HG03039 (cell line): ENCODE data around the gene VWC2L.

ENCODE experiments used
- ATAC-seq: cut with Tn5 transposase; IDR thresholded peaks from one replicate; pipeline ENCODE4 v1.9.1; 2021; ENCODE audit warnings: mild to moderate bottlenecking, moderate library complexity; ENCODE audit not compliant: unreplicated experiment

VWC2L gene

DNA sequence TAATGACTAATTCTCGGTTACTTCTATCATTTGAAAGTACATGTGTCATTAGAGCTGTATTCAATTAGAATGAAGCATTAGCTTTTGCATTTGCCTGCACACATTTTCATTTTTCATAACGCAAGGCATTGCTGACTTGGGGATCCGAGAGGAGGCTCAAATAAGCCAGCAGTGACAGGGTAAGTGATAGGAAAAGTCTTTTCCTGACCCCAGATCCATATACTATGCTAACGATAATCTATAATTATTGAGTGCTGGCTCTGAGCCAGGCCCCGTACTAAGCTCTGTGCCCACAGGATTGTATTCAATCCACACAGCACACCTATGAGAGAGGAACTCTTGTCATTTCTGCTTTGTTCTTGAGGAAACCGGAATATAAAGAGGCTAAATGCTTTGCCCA, 168.2 kb downstream of the VWC2L start:
- ATAC-seq: no peak

DNA sequence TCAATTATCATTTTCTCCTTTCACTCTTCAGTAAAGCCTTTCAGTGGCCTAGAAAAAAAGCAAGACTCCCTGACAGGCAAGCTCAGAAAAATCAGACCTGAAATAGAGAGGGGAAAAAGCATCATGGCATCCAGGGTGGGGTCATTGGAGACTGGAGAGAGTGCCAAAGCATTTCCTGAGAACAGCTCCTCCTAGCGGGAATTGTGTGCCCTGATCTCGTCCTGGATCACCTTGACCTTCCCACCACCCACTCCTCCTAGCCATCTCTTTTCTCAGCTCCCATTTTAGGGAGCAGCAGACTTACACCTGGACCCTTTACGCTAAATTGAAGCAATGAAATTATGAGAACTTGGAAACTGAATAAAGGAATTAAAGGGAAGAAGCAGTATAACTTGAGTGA, 176.6 kb downstream of the VWC2L start:
- ATAC-seq: no peak

DNA sequence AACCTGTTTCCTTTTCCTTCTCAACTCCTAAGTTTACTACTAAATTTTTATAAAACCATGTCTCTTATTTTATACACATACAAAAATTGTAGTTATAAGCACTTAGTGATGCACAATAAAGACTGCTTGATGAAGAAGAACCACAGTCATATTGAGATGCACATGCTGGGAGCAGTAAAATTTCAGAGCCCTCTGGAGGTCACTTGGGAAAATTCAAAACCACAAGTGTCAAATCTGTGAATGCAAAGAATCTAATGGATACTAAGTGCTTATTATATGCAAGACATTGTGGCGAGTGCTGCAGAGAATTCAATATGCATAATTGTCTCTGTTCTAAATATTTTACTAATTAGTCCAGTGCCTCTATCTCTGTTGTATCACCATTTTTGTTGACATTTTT, 180.5 kb downstream of the VWC2L start:
- no peak for ATAC-seq

DNA sequence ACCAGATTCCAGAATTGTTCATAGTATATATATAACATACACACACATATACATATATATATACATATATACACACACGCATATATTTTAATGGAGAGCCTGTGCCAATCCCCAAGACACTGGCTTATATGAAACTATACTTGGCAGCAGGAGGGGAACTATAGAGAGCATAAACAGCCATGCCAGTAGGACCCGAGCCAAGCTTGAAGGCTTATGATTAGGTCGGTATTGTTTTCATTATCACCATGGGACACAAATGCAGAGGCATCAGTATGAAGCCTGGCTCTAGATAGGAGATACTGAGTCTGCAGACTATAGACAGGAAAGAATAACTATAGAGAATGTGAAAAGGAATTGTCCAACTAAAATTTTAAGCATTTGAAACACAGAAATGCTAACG, 181.2 kb downstream of the VWC2L start:
- no peak for ATAC-seq

DNA sequence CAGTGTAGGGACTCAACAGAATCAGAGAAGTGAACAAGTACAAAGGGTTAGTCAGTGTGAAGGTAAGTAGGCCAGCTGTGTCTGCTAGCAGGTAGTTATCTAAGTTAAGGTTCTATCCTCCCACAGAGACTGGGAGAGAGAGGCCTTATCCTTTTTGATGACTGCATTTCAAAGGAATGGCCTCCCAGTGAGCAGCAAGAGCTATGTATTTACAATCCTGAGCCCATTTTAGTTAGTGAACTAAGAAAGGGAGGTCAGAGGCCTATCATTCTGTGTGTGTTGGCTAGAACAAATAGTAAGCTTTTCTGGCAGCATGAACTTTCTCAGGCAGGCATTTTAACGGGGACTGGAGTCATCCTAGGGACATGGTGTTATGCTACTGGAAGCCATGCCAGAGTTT, 182.9 kb downstream of the VWC2L start:
- no peak for ATAC-seq

DNA sequence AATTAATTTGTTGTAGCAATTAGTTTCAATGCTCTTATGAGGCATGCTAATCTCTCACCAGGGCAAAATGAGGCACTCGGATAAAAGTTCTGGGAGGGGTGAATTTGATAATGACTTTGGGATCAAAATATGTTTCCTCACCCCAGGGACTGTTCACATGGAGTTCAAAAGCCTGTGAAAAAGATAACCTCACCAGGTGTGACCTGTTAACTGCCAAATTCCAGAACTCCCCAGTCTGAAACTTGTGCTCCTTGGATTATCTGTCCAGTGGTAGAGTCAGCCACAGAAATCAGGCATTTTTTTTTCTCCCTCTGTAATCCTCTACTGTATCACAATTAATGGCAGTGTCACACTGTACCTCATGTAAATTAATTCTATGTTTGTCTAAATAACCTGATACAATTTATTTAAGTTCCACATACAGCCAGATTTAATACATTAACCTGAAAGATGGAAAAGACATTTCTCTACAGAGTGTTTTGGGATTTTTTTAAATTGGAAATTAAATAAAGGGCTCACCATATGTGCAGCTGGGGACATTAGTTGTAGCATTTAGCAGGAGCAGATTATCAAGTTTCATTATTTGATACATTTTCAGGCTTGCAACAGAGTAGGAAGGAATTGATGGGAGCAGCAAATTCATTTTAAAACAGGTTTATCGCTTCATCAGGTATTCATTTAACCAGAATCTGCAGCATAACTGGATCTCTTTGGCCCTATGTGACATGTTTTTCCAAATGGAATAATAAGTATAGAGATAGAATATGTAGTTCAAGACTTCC, 191.2 kb downstream of the VWC2L start:
- no peak for ATAC-seq

DNA sequence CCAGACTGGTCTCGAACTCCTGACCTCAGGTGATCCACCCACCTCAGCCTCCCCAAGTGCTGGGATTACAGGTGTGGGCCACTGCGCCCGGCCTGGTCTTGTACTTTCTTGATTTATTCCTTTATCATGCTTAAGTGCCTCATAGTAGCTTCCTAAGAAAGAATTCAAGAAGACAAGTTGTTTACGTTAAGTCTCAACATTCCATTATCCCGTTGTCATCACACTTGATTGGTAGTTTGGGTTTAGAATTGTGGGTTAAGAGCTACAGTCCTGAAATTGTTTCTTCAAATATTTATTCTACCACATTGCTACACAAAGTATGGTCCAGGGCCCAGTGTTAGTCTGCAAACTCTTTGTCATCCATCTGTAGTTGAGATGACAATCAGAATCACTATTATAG, 194.0 kb downstream of the VWC2L start:
- ATAC-seq: no peak

DNA sequence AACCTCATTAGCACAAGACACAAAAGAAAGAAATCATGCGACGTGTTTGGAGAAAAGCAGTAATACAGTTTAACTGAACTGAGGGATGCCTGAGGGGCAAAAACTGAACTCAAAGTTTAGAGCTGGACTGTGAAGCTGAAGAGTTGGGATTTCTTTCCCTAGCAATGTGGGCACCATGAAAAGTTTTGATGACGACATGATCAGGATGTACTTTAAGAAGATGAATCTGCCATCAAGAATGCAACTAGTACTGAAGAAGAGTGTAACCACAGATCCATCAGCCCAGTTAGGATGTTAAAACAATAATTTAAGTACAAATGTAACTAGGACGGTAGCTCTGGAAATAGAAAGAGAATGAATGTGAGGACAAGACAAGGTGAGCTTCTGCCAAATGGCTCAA, 196.2 kb downstream of the VWC2L start:
- no peak for ATAC-seq

DNA sequence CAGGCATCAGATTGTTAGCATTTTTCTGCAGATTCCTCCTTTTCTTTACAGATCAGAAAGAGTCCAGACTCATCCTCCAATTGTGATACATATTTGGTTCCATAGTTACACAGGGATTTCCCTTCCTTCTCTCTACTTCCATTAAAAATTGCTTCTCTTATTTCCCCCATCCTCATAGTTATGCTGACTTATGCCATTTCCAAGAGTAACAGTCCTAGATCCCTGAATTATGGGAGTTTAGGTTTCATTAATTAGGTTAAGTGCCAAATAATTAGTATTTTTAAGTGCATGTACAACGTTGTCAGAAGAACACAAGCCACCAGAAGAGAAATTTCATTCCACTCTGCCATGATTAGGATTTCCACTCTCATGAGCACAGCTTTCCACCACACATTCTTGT, 200.2 kb downstream of the VWC2L start:
- no peak for ATAC-seq

DNA sequence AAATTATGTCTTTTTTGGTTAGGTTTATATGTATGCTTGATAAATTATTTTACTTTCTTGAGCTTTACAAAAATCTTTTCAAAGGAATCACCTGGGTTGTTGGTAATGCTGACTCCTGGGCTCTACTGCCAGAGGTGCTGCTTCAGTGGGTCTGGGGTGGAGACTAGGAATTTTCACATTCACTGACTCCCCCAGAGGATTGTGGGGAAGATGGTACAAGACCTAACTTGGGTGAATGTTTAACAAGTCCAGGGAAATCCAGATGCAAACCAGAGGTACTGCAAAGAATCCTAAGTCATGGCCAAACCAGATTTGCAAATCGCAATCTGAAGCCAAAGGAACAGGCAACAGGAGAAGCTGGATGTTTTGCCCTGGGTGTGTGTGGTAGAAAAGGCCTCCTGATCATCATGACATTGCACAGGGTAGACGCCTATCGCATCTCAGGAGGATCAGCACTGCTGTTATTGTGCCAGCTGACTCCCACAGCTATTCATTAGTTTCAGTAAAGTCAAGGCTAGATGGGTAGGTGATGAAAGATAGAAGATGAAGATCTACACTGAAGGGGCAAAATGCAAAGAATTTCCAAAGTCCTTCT, 213.4 kb downstream of the VWC2L start:
- no peak for ATAC-seq

DNA sequence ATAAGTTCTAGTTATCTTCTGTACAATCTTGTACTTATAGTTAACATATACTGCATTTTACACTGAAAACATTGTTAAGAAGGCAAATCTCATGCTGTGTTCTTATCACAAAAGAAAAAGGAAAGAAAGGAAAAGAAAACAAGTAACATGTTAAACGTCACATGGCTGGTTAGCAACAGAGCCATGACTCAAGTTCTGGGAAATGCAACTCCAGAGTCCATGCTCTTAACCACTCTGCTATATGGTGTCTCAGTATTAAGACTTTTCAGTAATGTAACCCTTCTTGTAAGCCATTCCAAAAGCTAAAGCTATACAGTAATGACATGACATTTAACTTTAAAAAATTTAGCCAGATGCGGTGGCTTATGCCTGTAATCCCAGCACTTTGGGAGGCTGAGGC, 217.2 kb downstream of the VWC2L start:
- ATAC-seq: no peak
